GM18502 (cell line): ENCODE data around the gene SSX2IP.

Experiments
- ATAC-seq: cut with Tn5 transposase; IDR thresholded peaks from one replicate; pipeline ENCODE4 v1.9.1; 2021; ENCODE audit warnings: mild to moderate bottlenecking; ENCODE audit not compliant: unreplicated experiment, poor library complexity

The SSX2IP gene

DNA sequence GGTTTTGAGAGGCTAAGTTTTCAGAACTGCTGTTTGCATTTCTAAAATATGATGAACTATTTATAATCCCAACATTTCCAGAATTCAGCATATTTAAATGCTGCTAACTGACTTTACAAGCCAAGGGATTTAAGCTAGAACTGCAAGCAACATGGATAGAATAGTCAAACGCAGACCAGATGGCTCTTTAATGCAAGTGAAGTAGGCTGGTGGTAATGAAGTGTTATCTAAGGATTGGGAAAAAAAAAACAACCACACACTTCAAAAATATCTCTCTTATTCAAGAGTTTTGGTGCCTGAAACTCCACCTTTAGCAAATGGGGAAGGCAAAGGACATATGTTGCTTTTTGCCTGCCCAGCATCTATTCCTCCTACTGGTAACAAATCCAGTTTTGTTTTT is 20.9 kb upstream of the SSX2IP start:
- ATAC-seq, result no peak

- ATAC-seq, result no peak
Observed at GRCh38 chr1:84709131-84709530, 18.9 kb upstream of the SSX2IP start.

- ATAC-seq, result no peak
Observed at GRCh38 chr1:84708031-84708430, 17.8 kb upstream of the SSX2IP start.

GRCh38 chr1:84705513-84705912 is 15.3 kb upstream of the SSX2IP start:
- no peak for ATAC-seq

GRCh38 chr1:84704872-84705417 is 14.7 kb upstream of the SSX2IP start:
- no peak for ATAC-seq

- ATAC-seq, result no peak
Observed at GRCh38 chr1:84703431-84703830, 13.2 kb upstream of the SSX2IP start.

- no peak for ATAC-seq
Observed at GRCh38 chr1:84702143-84702542, 11.9 kb upstream of the SSX2IP start.

DNA sequence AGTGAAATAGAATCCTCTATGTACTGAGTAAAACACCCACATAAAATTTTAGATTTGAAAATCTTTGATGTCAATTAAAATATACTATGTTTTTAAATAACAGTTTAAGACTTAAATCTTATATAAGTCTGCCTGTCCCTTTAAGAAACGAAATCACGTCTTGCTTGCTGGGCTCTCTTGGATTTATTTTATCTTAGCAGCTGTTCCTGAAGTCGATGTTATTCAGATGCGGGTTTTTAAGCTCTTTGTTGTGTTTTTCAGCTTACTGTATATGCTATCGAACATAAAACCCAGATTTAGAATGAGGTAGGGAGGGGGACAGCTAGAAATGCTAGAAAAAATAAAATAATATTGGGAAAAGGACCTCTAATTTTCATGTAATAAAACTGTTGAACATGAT is 11.1 kb upstream of the SSX2IP start:
- no peak for ATAC-seq

- peak; percentile 83 for ATAC-seq
Observed at GRCh38 chr1:84700070-84700469, 9.8 kb upstream of the SSX2IP start.

GRCh38 chr1:84698151-84699110 is 8.2 kb upstream of the SSX2IP start:
- no peak for ATAC-seq

- no peak for ATAC-seq
Observed at GRCh38 chr1:84693785-84694184, 3.5 kb upstream of the SSX2IP start.

- ATAC-seq, result no peak
Observed at GRCh38 chr1:84693005-84693404, 2.7 kb upstream of the SSX2IP start.

DNA sequence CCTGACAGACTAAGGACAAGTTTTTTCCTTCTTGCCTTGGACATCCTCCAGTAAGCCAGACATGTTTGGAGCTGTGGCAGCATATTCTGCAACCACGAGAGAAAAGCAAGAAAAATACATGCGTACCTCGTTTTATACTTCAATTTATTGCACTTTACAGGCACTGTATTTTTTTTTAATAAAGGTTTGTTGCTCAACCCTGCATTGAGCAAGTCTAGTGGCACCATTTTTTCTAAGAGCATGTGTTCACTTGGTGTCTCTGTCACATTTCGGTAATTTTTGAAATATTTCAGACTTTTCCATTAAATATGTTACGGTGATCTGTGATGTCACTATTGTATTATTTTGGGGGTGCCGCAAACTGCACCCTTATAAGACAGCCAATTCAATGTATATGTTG is 2.1 kb upstream of the SSX2IP start:
- no peak for ATAC-seq

GRCh38 chr1:84691122-84691783 is 992 bp upstream of the SSX2IP start:
- ATAC-seq, result no peak

DNA sequence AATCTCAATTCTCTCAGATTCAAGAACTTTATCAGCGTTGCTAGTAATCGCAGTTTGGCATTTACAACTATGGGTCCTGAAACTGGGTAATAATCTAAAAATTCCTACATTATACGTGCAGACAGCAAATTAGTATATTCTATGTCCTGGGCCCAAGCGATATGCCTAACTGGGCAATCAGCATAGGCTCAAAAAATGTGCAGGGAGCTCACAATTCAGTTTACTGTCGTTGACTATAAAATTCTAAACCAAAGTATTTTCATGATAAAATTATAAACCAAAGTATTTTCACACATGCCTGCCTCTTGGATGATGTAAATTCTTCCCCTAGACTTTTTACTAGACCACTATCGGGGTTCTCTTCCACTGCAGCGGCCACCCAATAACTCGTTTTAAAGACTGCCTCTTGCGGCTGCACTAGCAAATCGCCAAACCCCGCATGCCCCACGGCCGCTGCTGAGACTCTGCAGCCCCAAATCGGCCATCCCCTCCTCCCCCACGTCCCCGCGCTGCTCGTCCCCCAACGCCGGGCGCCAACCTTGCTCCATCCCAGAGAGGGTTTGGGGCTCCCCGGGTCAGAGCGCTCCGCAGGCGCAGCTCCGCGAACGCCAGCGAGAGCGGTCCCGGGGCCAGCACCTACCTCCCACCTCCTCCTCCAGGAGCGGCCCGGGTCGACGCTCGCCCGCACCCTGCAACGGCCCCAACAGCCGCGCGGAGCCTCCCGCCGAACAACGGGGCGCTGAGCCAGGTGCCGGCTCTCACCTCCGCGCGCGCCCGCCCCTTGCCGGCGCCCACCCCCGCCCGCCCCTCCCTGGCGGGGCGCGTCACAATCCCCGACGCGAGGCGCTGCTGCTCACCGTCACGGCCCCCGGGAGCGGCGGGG is 506 bp downstream of the SSX2IP start:
- peak; percentile 39 for ATAC-seq

DNA sequence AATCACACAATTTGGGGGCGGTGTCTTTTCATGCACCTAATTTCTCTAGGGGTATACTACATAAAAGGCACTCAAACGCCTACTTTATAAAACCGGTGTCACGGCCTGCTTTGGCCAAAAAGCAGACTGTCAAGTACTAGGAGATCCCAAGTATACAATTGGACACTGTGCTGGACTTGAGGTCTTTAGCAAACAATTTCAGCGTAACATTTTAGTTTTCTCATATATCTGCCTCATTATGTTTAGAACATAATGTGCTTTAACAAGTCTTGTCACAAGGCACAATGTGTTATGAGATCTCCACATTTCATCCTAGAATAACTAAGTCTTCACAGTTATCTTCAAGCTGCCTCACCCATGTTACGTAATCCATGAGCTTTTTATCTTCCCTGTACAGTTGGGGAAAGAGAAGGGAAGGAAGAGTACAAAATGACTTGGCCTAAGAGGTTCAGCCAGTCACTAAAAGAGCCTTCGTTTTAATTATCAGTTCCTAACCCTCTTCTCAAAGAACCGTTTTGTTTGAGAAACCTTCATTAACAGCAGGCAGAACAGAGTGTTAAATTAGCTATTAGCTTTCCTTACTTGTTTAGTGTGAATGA is 1.7 kb downstream of the SSX2IP start:
- no peak for ATAC-seq

DNA sequence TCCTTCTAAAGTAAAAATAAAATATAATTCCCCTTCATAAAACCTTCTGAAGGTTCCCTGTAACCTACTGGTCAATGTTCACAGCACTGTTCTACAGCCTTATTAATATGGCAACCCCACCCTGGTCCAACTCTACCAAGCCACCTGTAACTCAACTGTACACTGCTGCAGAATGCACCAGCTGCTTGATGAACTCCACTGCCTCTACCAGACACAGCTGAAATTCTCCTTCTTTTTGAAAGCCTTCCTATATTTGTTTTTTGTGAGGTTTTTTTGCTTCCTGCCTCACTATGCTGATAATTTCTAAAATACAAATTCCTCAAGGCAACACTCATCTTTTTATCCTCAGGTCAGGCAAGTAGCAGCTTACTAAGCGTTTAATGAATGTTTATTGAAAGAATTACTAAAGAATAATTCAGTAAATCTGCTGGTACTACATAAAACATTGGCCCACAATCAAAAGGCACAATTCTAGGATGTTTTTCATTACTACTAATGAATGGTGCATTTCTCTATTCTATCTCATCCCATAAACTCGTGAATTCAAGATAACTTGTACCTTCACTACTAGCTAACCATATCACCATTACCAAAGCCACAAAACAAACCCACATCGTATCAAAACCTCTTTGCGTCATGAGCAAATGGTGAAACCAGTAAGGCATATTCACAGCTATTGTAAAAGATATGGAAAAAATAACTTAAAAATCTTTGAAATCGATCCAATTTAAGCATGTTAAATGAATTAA is 2.4 kb downstream of the SSX2IP start:
- ATAC-seq, result no peak

DNA sequence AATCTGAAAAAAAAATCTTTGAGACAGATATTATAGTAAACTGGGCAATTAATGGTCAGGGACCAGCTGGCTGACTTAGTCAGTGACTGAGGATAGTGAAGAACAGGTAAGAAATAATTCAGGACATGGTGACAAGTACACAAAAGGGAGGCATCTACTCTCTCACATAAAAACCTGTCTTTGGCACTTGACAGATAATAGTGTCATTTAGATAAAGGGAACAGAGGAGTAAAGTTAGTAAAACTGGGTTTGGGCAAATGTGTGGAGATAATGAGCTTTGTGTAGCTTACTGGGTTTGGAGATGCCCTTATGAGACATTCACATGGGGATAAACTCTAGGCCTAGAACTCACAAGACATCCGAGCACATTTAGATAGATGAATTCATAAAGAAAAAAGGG is 4.0 kb downstream of the SSX2IP start:
- ATAC-seq, result no peak

DNA sequence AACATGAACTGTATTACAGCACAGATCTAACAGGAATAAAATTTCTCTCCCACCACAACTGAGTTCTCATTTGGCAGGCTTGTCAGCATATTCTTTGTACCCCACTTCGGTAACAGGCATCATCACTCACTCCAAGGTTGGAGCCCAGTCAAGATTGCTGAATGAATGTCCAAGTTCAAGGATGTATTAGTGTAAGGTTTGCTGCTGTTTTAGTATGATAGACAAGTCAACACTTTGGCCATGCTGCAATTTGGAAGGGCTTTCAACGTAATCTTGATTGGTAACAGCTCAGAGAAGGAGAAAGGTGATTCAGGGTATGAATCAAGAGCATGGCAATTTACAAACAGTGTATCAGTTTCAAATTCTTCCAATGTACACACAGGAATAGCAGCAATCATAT is 6.8 kb downstream of the SSX2IP start:
- no peak for ATAC-seq
